ENCODE measurements around the gene RAB6B.

Gene RAB6B

GRCh38 chr3:133881492-133881891 is 14.2 kb downstream of the RAB6B start:
- peaks cover 31% of the 10 kb centered on the region for H3K27me3 Mint-ChIP-seq
- no peaks in the 10 kb centered on the region for H3K36me3 Mint-ChIP-seq
- no peak overlapping the region for H3K27ac Mint-ChIP-seq
- peaks cover 14% of the 10 kb centered on the region for H3K9me3 Mint-ChIP-seq
- H3K4me3 Mint-ChIP-seq: no peak overlapping the region
- no peaks in the 10 kb centered on the region for H3K4me1 Mint-ChIP-seq
- ATAC-seq: no peak

GRCh38 chr3:133880886-133881455 is 14.7 kb downstream of the RAB6B start:
- Mint-ChIP-seq H3K4me1 (no peaks in the 10 kb centered on the region), H3K36me3 (no peaks in the 10 kb centered on the region), H3K27ac (no peak overlapping the region), H3K9me3 (peaks cover 14% of the 10 kb centered on the region), H3K4me3 (no peak overlapping the region), H3K27me3 (peaks cover 26% of the 10 kb centered on the region)
- no peak for ATAC-seq

- Mint-ChIP-seq H3K27me3 (peaks cover 19% of the 10 kb centered on the region), H3K9me3 (peaks cover 14% of the 10 kb centered on the region), H3K4me1 (no peaks in the 10 kb centered on the region), H3K36me3 (no peaks in the 10 kb centered on the region), H3K4me3 (no peak overlapping the region), H3K27ac (no peak overlapping the region)
- ATAC-seq: no peak
These were observed 15.4 kb downstream of the RAB6B start for GRCh38 chr3:133880287-133880686.

- peaks cover 2% of the 10 kb centered on the region for H3K27me3 Mint-ChIP-seq
- H3K4me3 Mint-ChIP-seq: no peak overlapping the region
These were observed 17.2 kb downstream of the RAB6B start for GRCh38 chr3:133878518-133878917.

GRCh38 chr3:133877221-133877620 is 18.5 kb downstream of the RAB6B start:
- Mint-ChIP-seq H3K4me1 (no peaks in the 10 kb centered on the region), H3K27ac (no peak overlapping the region), H3K27me3 (no peaks in the 10 kb centered on the region), H3K4me3 (no peak overlapping the region), H3K36me3 (no peaks in the 10 kb centered on the region), H3K9me3 (peaks cover 14% of the 10 kb centered on the region)
- ATAC-seq: no peak

More at GRCh38 chr3:133878518-133878917, 17.2 kb downstream of the RAB6B start:
- no peak for ATAC-seq
- peaks cover 14% of the 10 kb centered on the region for H3K9me3 Mint-ChIP-seq
- H3K27ac Mint-ChIP-seq: no peak overlapping the region
- no peaks in the 10 kb centered on the region for H3K4me1 Mint-ChIP-seq
- no peaks in the 10 kb centered on the region for H3K36me3 Mint-ChIP-seq

- H3K4me1 Mint-ChIP-seq: no peaks in the 10 kb centered on the region
- no peak for ATAC-seq
- H3K4me3 Mint-ChIP-seq: no peak overlapping the region
- H3K9me3 Mint-ChIP-seq: peaks cover 14% of the 10 kb centered on the region
- no peak overlapping the region for H3K27ac Mint-ChIP-seq
- peaks cover 16% of the 10 kb centered on the region for H3K27me3 Mint-ChIP-seq
- H3K36me3 Mint-ChIP-seq: no peaks in the 10 kb centered on the region
These were observed 20.8 kb downstream of the RAB6B start for GRCh38 chr3:133874761-133875438.

GRCh38 chr3:133874344-133874743 is 21.3 kb downstream of the RAB6B start:
- Mint-ChIP-seq H3K4me1 (no peaks in the 10 kb centered on the region), H3K27ac (no peak overlapping the region), H3K4me3 (no peak overlapping the region), H3K36me3 (no peaks in the 10 kb centered on the region), H3K9me3 (peaks cover 14% of the 10 kb centered on the region), H3K27me3 (peaks cover 21% of the 10 kb centered on the region)
- ATAC-seq: no peak

- H3K36me3 Mint-ChIP-seq: no peaks in the 10 kb centered on the region
- ATAC-seq: no peak
- H3K27me3 Mint-ChIP-seq: peaks cover 37% of the 10 kb centered on the region
- H3K4me1 Mint-ChIP-seq: no peaks in the 10 kb centered on the region
- H3K9me3 Mint-ChIP-seq: peaks cover 7% of the 10 kb centered on the region
- no peak overlapping the region for H3K4me3 Mint-ChIP-seq
- H3K27ac Mint-ChIP-seq: no peak overlapping the region
These were observed 22.9 kb downstream of the RAB6B start for GRCh38 chr3:133872781-133873180.

GRCh38 chr3:133872161-133872560 is 23.5 kb downstream of the RAB6B start:
- no peak overlapping the region for H3K27ac Mint-ChIP-seq
- no peak for ATAC-seq
- no peaks in the 10 kb centered on the region for H3K4me1 Mint-ChIP-seq
- H3K27me3 Mint-ChIP-seq: peaks cover 43% of the 10 kb centered on the region
- H3K4me3 Mint-ChIP-seq: no peak overlapping the region
- H3K36me3 Mint-ChIP-seq: no peaks in the 10 kb centered on the region
- peaks cover 3% of the 10 kb centered on the region for H3K9me3 Mint-ChIP-seq

- Mint-ChIP-seq H3K4me3 (no peak overlapping the region), H3K4me1 (no peaks in the 10 kb centered on the region), H3K9me3 (no peaks in the 10 kb centered on the region), H3K27ac (no peak overlapping the region), H3K27me3 (peaks cover 49% of the 10 kb centered on the region), H3K36me3 (no peaks in the 10 kb centered on the region)
- no peak for ATAC-seq
These were observed 24.2 kb downstream of the RAB6B start for GRCh38 chr3:133871368-133872090.

GRCh38 chr3:133870822-133871221 is 24.9 kb downstream of the RAB6B start:
- Mint-ChIP-seq H3K27me3 (peaks cover 54% of the 10 kb centered on the region), H3K27ac (no peak overlapping the region), H3K4me1 (no peaks in the 10 kb centered on the region), H3K4me3 (no peak overlapping the region), H3K36me3 (no peaks in the 10 kb centered on the region), H3K9me3 (no peaks in the 10 kb centered on the region)
- ATAC-seq: no peak

GRCh38 chr3:133869586-133869985 is 26.1 kb downstream of the RAB6B start:
- H3K4me1 Mint-ChIP-seq: no peaks in the 10 kb centered on the region
- no peak overlapping the region for H3K4me3 Mint-ChIP-seq
- no peak overlapping the region for H3K27ac Mint-ChIP-seq
- peaks cover 54% of the 10 kb centered on the region for H3K27me3 Mint-ChIP-seq
- no peaks in the 10 kb centered on the region for H3K36me3 Mint-ChIP-seq
- no peaks in the 10 kb centered on the region for H3K9me3 Mint-ChIP-seq
- ATAC-seq: no peak

- H3K4me1 Mint-ChIP-seq: no peaks in the 10 kb centered on the region
- no peaks in the 10 kb centered on the region for H3K9me3 Mint-ChIP-seq
- H3K4me3 Mint-ChIP-seq: no peak overlapping the region
- H3K27ac Mint-ChIP-seq: no peak overlapping the region
- ATAC-seq: no peak
- H3K27me3 Mint-ChIP-seq: peaks cover 54% of the 10 kb centered on the region
- no peaks in the 10 kb centered on the region for H3K36me3 Mint-ChIP-seq
These were observed 26.8 kb downstream of the RAB6B start for GRCh38 chr3:133868758-133869475.

- H3K27me3 Mint-ChIP-seq: peaks cover 54% of the 10 kb centered on the region
- H3K27ac Mint-ChIP-seq: no peak overlapping the region
- H3K4me1 Mint-ChIP-seq: no peaks in the 10 kb centered on the region
- H3K36me3 Mint-ChIP-seq: no peaks in the 10 kb centered on the region
- no peak overlapping the region for H3K4me3 Mint-ChIP-seq
- no peak for ATAC-seq
- no peaks in the 10 kb centered on the region for H3K9me3 Mint-ChIP-seq
These were observed 27.5 kb downstream of the RAB6B start for GRCh38 chr3:133868186-133868585.

GRCh38 chr3:133866141-133866540 is 29.5 kb downstream of the RAB6B start:
- peaks cover 50% of the 10 kb centered on the region for H3K27me3 Mint-ChIP-seq
- no peak for ATAC-seq
- no peaks in the 10 kb centered on the region for H3K4me1 Mint-ChIP-seq
- H3K36me3 Mint-ChIP-seq: no peaks in the 10 kb centered on the region
- no peaks in the 10 kb centered on the region for H3K9me3 Mint-ChIP-seq
- no peak overlapping the region for H3K27ac Mint-ChIP-seq
- no peak overlapping the region for H3K4me3 Mint-ChIP-seq

All from stimulated activated memory B cell treated with anti-CD40 and anti-IgM and Interleukin-4, amounts not matched to agents 10 μg/mL and 1 μg/mL and 100 μg/mL, for 72 hours (primary cell).